Stimulated activated CD4-positive, alpha-beta T cell treated with anti-CD3 and anti-CD28 coated beads, Interleukin-4, amount 100 ng/mL, for 24 hours (primary cell): Measurements from ENCODE around the gene FN3KRP.
A peak's percentile ranks its signal among the peaks of the same experiment; 100 is the strongest.

Experiments used
- DNase-seq: peaks from one replicate; pipeline ENCODE4 v3.0.0-alpha.2; 2020

The FN3KRP gene

GRCh38 chr17:82716203-82717010 lies at the start of gene FN3KRP:
Gene FN3KRP (plus strand): TSS chr17:82716706. CDS start chr17:82716756, 50 bp downstream.
- DNase-seq, result peak; percentile 86

GRCh38 chr17:82666931-82667667 lies 49.4 kb upstream of the FN3KRP start:
- DNase-seq, result no peak

DNA sequence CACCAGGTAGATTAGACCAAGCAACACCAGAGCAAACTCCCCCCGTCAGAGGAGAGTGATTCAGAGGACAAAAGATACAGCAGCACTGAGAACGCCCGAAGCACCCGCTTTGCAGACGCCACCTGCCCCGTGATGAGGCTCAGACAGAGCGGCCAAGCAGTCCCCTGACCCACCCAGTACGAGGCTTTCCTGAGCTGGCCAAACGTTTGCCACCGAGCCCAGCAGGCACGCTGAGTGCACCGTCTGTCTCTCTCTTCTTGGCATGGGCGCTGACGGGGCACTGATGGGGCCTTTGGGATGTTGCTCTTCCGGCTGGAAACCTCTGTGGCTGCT lies 48.9 kb upstream of the FN3KRP start:
- DNase-seq, result no peak

DNA sequence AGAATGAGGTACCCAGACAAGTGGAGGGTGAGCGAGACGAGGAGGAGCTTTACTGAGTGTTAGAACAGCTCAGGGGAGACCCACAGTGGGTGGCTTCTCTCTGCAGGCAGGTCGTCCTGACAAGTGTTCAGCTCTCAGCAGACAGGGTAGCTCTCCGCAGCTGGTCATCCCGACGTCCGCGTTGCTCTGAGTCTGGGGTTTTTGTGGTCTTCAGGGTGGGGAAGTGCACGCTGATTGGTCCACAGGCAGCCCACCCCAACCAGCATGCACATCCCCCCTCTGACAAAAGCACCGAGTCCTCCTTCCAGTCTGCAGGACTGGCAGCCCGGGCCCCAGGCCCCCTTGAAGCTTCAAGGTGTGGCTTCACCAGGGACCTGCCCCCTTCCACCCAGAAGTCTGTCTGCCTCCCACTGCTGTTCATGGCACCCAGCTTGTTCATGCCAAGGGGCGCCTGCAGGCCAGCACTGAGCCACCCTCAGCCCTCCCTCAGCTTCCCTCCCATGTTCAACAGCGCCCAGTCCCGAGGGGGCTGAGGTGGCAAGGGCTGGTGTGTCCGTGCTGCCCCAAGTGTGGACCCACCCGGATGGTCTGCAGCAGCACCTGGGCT lies 48.4 kb upstream of the FN3KRP start:
- DNase-seq, result no peak

GRCh38 chr17:82668631-82669099 lies 47.8 kb upstream of the FN3KRP start:
- DNase-seq, result peak; percentile 39

DNA sequence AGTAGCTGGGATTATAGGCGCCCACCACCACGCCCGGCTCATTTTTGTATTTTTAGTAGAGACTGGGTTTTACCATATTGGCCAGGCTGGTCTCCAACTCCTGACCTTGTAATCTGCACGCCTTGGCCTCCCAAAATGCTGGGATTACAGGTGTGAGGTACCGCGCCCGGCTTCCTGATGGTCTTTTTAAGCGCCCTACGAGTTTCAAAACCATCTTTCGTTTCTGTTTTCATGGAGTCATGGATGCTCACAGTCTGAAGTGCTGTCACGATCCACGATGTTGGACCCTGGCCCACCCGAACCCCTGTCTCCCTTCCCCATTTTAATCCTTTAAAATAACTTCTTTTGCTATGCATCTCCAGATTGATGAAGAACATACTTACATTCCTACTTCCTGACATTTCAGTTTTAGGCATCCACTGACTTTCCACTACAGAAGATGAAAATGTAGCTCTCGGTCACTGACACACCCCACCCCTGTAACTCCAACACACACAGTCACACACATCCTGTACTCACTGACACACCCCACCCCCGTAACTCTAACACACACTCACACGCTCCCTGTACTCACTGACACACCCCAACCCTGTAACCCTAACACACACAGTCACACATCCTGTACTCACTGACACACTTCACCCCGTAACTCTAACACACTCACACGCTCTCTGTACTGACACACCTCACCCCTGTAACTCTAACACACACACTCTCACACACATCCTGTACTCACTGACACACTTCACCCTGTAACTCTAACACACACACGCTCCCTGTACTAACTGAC lies 45.6 kb upstream of the FN3KRP start:
- no peak for DNase-seq

DNA sequence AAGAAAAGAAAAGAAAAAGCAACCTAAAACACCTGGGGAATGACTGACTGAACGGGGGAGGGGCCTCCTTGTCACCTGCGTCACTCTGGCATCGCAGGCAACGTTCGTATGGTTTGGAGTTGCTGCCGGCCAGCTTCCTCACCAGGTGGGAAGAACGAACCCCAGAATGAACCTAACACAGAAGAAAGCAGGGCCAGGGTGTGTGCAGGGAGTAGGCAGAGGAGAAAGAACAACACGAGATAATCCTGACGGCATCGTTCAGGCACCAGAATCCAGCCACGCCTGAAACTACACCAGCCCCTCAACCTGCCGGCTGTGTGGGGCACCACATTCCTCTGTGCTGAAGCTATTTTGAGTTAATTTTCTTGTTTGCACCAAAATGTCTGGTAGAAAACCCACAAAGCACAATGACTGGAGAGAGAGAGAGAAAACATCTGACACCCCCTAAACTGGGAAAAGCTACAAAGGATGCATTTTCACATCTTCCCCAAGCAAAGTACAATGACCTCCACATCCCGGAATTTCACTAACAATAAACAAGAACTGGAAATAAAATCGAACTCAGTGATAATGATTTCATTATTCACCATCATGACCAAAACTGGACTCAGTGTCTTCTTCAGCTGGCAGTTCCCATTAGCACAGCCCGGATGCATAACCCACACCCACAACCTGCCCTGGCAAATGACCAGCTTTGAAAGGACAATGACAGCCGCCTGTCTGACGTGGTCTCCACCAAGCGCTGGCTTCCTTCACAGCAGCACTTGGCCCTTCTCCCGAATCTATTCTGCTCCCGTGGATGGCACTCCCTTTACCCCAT lies 41.6 kb upstream of the FN3KRP start:
- no peak for DNase-seq

GRCh38 chr17:82675476-82676245 lies 40.8 kb upstream of the FN3KRP start:
- no peak for DNase-seq

DNA sequence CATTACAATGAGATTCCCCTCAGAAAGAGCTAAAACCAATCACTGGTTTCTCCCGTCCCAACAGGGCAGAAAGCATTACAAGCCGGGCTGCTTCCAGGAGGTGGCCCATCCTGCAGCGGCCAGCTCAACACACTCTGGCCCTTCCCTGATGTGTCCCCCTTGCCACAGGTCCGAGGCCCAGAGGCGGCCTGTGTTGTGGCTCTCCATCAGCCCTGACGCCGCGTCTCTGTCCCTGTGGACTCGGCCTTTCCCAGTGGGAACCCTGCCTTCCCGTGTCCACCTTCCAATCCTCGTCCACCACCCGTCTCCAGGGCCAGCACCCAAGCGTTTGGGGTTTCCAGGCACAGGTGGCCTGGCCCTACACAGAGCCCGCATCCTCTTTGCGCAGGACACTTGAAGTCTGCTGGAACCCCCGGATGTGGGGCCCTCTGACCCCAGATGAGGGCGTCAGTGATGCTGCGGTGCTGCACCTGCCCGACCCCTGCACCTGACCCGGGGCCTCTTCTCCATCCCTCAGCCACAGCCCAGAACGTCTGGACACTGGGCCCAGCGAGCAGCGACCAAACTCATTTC lies 39.1 kb upstream of the FN3KRP start:
- DNase-seq, result no peak

DNA sequence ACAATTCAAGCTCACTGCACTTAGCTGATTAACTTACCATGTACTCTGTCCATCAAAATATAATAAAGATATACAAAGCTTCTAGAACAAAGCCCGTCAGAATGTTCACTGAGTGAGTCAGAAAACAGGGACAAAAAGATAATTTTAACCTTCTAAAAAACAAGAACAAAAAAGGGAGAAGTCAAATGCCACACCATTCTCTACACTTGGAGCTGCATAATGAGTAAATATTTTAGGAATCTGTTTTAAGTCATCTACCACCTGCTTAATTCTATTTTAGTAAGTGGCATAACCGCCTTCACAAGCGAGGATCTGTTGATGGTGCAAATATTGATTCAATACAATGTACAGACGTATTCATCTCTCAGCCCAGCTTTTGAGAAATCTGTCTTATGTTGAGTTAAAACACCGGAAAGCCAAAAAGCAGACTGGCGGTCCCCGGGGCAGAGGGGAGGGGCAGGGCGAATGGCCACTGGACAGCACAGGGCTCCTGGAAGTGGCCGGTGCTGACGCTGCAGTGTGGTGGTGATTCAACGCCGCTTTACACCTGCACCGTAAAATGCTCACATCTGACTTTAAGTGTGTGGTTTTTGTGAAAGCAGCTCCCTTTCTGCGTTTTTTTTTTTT lies 38.1 kb upstream of the FN3KRP start:
- no peak for DNase-seq

DNA sequence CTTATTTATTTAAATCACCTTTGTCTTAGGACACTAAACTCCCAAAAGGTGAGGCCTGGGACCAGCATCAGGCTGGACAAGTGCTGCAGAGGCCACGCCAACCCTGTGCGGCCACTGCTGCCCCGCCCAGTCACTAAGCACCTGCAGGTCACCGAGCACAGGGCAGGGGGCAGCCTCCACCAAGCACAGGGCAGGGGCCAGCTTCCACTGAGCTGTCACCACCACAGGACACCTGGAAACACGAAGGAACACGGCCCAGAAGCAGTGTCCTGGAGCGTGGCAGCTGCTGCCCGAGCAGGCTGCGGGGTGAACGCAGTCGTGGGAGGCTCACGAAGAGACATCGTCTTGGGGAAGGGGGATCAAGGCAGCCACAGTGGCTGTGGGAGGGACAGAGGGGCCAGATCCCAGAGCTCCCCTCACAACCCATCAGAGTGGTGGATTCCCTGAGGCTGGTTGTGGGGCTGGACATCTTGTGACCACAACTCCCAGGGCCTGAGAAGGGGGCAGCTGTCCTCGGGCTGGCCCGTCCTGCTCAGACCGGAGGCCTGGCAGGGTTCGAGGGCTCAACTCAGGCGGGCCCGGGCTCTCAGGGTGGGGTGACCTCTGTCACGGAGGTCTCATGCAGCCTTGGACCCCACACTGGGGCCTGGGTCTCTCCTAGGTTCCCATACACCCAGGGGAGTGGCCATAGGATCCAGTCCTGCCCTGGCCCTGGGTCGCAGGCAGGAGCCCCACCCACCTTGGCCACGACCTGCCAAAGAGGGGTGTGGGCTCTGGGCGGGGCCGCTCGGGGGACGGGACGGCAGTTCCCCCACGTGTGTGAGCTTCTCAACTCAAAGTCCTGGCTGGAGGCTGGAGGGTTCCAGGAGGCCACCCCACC lies 36.7 kb upstream of the FN3KRP start:
- DNase-seq, result no peak

DNA sequence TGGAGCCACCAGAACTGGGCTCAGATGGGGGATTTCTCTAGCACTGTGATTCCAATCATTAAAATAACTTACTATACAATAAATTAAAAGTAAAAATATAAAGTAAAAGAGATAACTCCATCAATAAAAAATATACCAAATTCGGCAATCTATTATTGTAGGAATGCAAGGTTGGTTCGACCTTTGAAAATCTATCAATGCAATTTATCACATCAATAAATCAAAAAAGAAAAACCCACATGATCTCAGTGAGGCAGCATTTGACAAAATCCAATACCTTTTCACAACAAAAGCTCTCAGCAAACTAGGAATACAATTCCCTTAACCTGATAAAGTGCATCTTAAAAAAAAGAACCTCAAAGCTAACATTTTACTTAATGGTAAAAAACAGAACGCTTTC lies 35.0 kb upstream of the FN3KRP start:
- DNase-seq, result no peak

GRCh38 chr17:82683534-82683933 lies 33.0 kb upstream of the FN3KRP start:
- DNase-seq, result no peak

- DNase-seq, result no peak
Observed at GRCh38 chr17:82684228-82684841, 32.2 kb upstream of the FN3KRP start.

DNA sequence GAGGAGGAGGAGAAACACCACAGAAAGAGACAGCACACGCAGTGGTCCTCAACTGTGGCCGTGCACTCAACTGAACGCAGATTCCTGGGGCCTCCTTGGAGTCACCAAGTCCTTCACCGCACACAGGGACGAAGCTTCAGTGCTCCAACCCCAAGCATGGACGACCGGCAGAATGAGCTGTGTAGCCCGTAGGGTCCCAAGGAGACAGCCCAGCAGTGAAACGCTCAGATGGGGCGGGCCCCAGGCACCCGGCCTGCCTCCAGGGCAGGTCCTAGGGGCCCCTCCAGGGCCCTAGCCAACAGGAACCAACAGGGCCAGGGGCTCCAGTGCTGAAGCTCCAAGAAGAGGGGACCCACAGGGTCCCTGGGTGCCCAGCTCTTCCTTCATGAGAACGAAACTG lies 31.2 kb upstream of the FN3KRP start:
- DNase-seq, result no peak

GRCh38 chr17:82686366-82687324 lies 29.9 kb upstream of the FN3KRP start:
- no peak for DNase-seq

DNA sequence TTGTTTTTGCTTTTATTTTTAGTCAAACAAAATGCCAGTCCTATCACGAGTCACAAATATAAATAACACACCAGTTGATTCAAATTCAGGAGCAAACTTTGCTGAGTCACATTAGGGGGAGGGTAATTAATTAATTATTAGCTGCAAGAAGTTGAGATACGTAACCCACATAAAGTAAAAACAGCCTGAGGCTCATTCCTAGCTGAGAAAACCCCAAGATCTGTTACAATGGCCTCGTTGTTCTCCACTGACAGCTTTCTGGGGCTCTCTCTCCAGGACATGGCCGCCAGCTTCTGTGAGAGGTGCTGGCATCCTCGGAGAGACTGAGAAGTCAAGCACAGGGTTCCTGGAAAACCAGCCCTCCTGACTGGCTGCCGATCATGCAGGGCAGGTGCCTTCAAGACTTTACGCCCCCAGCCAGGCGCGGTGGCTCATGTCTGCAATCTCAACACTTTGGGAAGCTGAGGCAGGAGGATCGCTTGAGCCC lies 29.1 kb upstream of the FN3KRP start:
- DNase-seq, result no peak

GRCh38 chr17:82687871-82688270 lies 28.6 kb upstream of the FN3KRP start:
- DNase-seq, result no peak
